Activated CD4-positive, alpha-beta T cell treated with anti-CD3 and anti-CD28 coated beads, Interleukin-2, amount 10 ng/mL, durations not matched to agents 24 days and 14 days (primary cell): ENCODE data around the gene AP5S1. TPM values are rescaled to one million over a fixed set of nuclear protein-coding genes. Genes with fewer than 3 reads are reported as not detected.

Experiments
- DNase-seq: peaks from one replicate; pipeline ENCODE4 v3.0.0; 2022
- H3K27ac Mint-ChIP-seq: one replicate; pipeline ENCODE4 v1.8.0; 2022; ENCODE audit warnings: mild to moderate bottlenecking, mixed read lengths
- H3K27me3 Mint-ChIP-seq: one replicate; pipeline ENCODE4 v1.8.0; 2022; ENCODE audit warnings: mixed read lengths
- H3K36me3 Mint-ChIP-seq: one replicate; pipeline ENCODE4 v1.8.0; 2022; ENCODE audit warnings: low read depth, mild to moderate bottlenecking, mixed read lengths
- H3K4me1 Mint-ChIP-seq: one replicate; pipeline ENCODE4 v1.8.0; 2021; ENCODE audit warnings: mixed read lengths
- H3K4me3 Mint-ChIP-seq: one replicate; pipeline ENCODE4 v1.8.0; 2022; ENCODE audit warnings: mild to moderate bottlenecking, moderate library complexity, mixed read lengths
- H3K9me3 Mint-ChIP-seq: one replicate; pipeline ENCODE4 v1.8.0; 2021; ENCODE audit warnings: mixed read lengths
- intact Hi-C: fragments of 100-400 bp; cut with micrococcal nuclease; formaldehyde crosslinking; loops from one replicate; pipeline ENCODE4 v1.15.1; 2023
- total RNA-seq: library from RNA; stranded (reverse); gene quantifications from 2 replicates; pipeline ENCODE4 v1.2.3, GENCODE V29; 2022

Gene AP5S1
- total RNA-seq: 13.0 and 13.5 TPM in 2 replicates

- peaks cover 33% of the 10 kb centered on the region for H3K4me1 Mint-ChIP-seq
- peak within 1 kb of the TSS; percentile 94 for H3K4me3 Mint-ChIP-seq
- peaks cover 11% of the 10 kb centered on the region for H3K36me3 Mint-ChIP-seq
- H3K27me3 Mint-ChIP-seq: no peaks in the 10 kb centered on the region
- intact Hi-C loops: loop anchor here (1.0 to 5.0 kb wide), 7 partner anchors 9 to 69 kb away; partner anchors contain the start of genes ADISSP, CDC25B, CENPB and MAVS
- H3K27ac Mint-ChIP-seq: peak within 1 kb of the TSS; percentile 94
- peak; percentile 98 for DNase-seq
- no peaks in the 10 kb centered on the region for H3K9me3 Mint-ChIP-seq
Measured at GRCh38 chr20:3820048-3820900, at the start of gene AP5S1. Gene AP5S1 (plus strand): TSS chr20:3820547. CDS start chr20:3822118, 1,571 bp downstream.

- intact Hi-C loops: loop anchor here (10.0 kb wide), 1 partner anchor 97 kb away; no protein-coding TSS in a partner anchor
- H3K27ac Mint-ChIP-seq: peak overlapping the region; percentile 45
- no peaks in the 10 kb centered on the region for H3K36me3 Mint-ChIP-seq
- H3K9me3 Mint-ChIP-seq: no peaks in the 10 kb centered on the region
- H3K4me3 Mint-ChIP-seq: no peak overlapping the region
- H3K4me1 Mint-ChIP-seq: peaks cover 13% of the 10 kb centered on the region
- no peak for DNase-seq
- H3K27me3 Mint-ChIP-seq: peaks cover 9% of the 10 kb centered on the region
Measured at GRCh38 chr20:3771552-3772058, 48.7 kb upstream of the AP5S1 start.

- H3K4me1 Mint-ChIP-seq: peaks cover 14% of the 10 kb centered on the region
- no peaks in the 10 kb centered on the region for H3K36me3 Mint-ChIP-seq
- H3K9me3 Mint-ChIP-seq: no peaks in the 10 kb centered on the region
- no peak overlapping the region for H3K4me3 Mint-ChIP-seq
- no peak for DNase-seq
- no peak overlapping the region for H3K27ac Mint-ChIP-seq
- intact Hi-C loops: loop anchor here (10.0 kb wide), 1 partner anchor 101 kb away; no protein-coding TSS in a partner anchor
- H3K27me3 Mint-ChIP-seq: peaks cover 26% of the 10 kb centered on the region
Measured at GRCh38 chr20:3775457-3776108, 44.8 kb upstream of the AP5S1 start.

GRCh38 chr20:3777381-3777715, 43.0 kb upstream of the AP5S1 start:
- Mint-ChIP-seq H3K4me1 (peaks cover 26% of the 10 kb centered on the region), H3K27me3 (peaks cover 24% of the 10 kb centered on the region), H3K9me3 (no peaks in the 10 kb centered on the region), H3K36me3 (no peaks in the 10 kb centered on the region), H3K27ac (no peak overlapping the region), H3K4me3 (peak overlapping the region; percentile 82)
- intact Hi-C loops: loop anchor here (10.0 kb wide), 1 partner anchor 103 kb away; no protein-coding TSS in a partner anchor
- no peak for DNase-seq

- H3K27ac Mint-ChIP-seq: no peak overlapping the region
Measured at GRCh38 chr20:3777716-3778629, 42.4 kb upstream of the AP5S1 start.

GRCh38 chr20:3778976-3779375, 41.4 kb upstream of the AP5S1 start:
- H3K36me3 Mint-ChIP-seq: peaks cover 9% of the 10 kb centered on the region
- no peaks in the 10 kb centered on the region for H3K9me3 Mint-ChIP-seq
- H3K4me3 Mint-ChIP-seq: peak overlapping the region; percentile 9
- no peak overlapping the region for H3K27ac Mint-ChIP-seq
- H3K27me3 Mint-ChIP-seq: peaks cover 22% of the 10 kb centered on the region
- intact Hi-C loops: loop anchor here (10.0 kb wide), 1 partner anchor 104 kb away; no protein-coding TSS in a partner anchor
- peaks cover 35% of the 10 kb centered on the region for H3K4me1 Mint-ChIP-seq
- no peak for DNase-seq

More at GRCh38 chr20:3777716-3778629, 42.4 kb upstream of the AP5S1 start:
- no peaks in the 10 kb centered on the region for H3K9me3 Mint-ChIP-seq
- peak overlapping the region; percentile 82 for H3K4me3 Mint-ChIP-seq
- peaks cover 5% of the 10 kb centered on the region for H3K36me3 Mint-ChIP-seq
- intact Hi-C loops: loop anchor here (10.0 kb wide), 1 partner anchor 103 kb away; no protein-coding TSS in a partner anchor
- H3K4me1 Mint-ChIP-seq: peaks cover 29% of the 10 kb centered on the region
- peak; percentile 84 for DNase-seq
- H3K27me3 Mint-ChIP-seq: peaks cover 22% of the 10 kb centered on the region

- Mint-ChIP-seq H3K9me3 (no peaks in the 10 kb centered on the region), H3K27me3 (peaks cover 22% of the 10 kb centered on the region), H3K4me1 (peaks cover 42% of the 10 kb centered on the region), H3K4me3 (peak within 1 kb of the TSS; percentile 76), H3K27ac (no peak within 1 kb of the TSS), H3K36me3 (peaks cover 17% of the 10 kb centered on the region)
- DNase-seq: peak; percentile 84
- intact Hi-C loops: loop anchor here (1.0 kb wide), 1 partner anchor 13 kb away; no protein-coding TSS in a partner anchor
Measured at GRCh38 chr20:3781153-3781910, 39.0 kb upstream of the AP5S1 start, which contains the start of gene SPEF1. Gene SPEF1 (minus strand): TSS chr20:3781448. CDS start chr20:3781287, 161 bp downstream.

GRCh38 chr20:3782597-3782996, 37.8 kb upstream of the AP5S1 start:
- H3K4me3 Mint-ChIP-seq: no peak overlapping the region
- DNase-seq: no peak
- intact Hi-C loops: no loop called here
- H3K27ac Mint-ChIP-seq: no peak overlapping the region
- H3K9me3 Mint-ChIP-seq: no peaks in the 10 kb centered on the region
- peaks cover 17% of the 10 kb centered on the region for H3K36me3 Mint-ChIP-seq
- peaks cover 39% of the 10 kb centered on the region for H3K4me1 Mint-ChIP-seq
- peaks cover 21% of the 10 kb centered on the region for H3K27me3 Mint-ChIP-seq

- intact Hi-C loops: no loop called here
- peaks cover 17% of the 10 kb centered on the region for H3K36me3 Mint-ChIP-seq
- peak overlapping the region; percentile 36 for H3K4me3 Mint-ChIP-seq
- H3K27ac Mint-ChIP-seq: no peak overlapping the region
- H3K27me3 Mint-ChIP-seq: peaks cover 21% of the 10 kb centered on the region
- H3K9me3 Mint-ChIP-seq: no peaks in the 10 kb centered on the region
- DNase-seq: no peak
- peaks cover 40% of the 10 kb centered on the region for H3K4me1 Mint-ChIP-seq
Measured at GRCh38 chr20:3783068-3783489, 37.3 kb upstream of the AP5S1 start.

- peaks cover 19% of the 10 kb centered on the region for H3K27me3 Mint-ChIP-seq
- H3K9me3 Mint-ChIP-seq: no peaks in the 10 kb centered on the region
- H3K4me3 Mint-ChIP-seq: peak overlapping the region; percentile 36
- peak overlapping the region; percentile 37 for H3K27ac Mint-ChIP-seq
- DNase-seq: no peak
- H3K4me1 Mint-ChIP-seq: peaks cover 42% of the 10 kb centered on the region
- peaks cover 17% of the 10 kb centered on the region for H3K36me3 Mint-ChIP-seq
- intact Hi-C loops: no loop called here
Measured at GRCh38 chr20:3783511-3784195, 36.7 kb upstream of the AP5S1 start.

- H3K27ac Mint-ChIP-seq: no peak overlapping the region
- DNase-seq: no peak
- H3K4me3 Mint-ChIP-seq: peak overlapping the region; percentile 72
- intact Hi-C loops: no loop called here
- H3K36me3 Mint-ChIP-seq: peaks cover 17% of the 10 kb centered on the region
- H3K4me1 Mint-ChIP-seq: peaks cover 46% of the 10 kb centered on the region
- H3K9me3 Mint-ChIP-seq: no peaks in the 10 kb centered on the region
- H3K27me3 Mint-ChIP-seq: peaks cover 13% of the 10 kb centered on the region
Measured at GRCh38 chr20:3784216-3784853, 36.0 kb upstream of the AP5S1 start.

GRCh38 chr20:3784863-3785239, 35.5 kb upstream of the AP5S1 start:
- intact Hi-C loops: no loop called here
- Mint-ChIP-seq H3K27me3 (peaks cover 8% of the 10 kb centered on the region), H3K4me1 (peaks cover 46% of the 10 kb centered on the region), H3K4me3 (peak overlapping the region; percentile 72), H3K36me3 (peaks cover 17% of the 10 kb centered on the region), H3K9me3 (no peaks in the 10 kb centered on the region), H3K27ac (peak overlapping the region; percentile 67)
- DNase-seq: no peak
